PC-3 (cell line): Measurements from ENCODE around the gene DOC2B. TPM values are rescaled to one million over a fixed set of nuclear protein-coding genes. Genes with fewer than 3 reads are reported as not detected.

ENCODE experiments used
- ATAC-seq: fragments of 200-7000 bp; cut with Tn5 transposase; 2 replicates; pipeline ENCODE4 v1.9.1; 2020; ENCODE audit warnings: mild to moderate bottlenecking, moderate library complexity
- BruUV-seq: library from RNA; stranded (reverse); fragments of 400-500 nt; replicated peaks from 2 replicates; lab custom pipeline; 2021; lab: Mats Ljungman, UMichigan
- CTCF ChIA-PET: fragments of 300-600 bp; sonication (Branson Sonifier 250); formaldehyde crosslinking; loops from one replicate; lab custom pipeline; 2022; ENCODE audit warnings: antibody characterized with exemption; lab: Charles Lee
- POLR2A ChIA-PET: fragments of 300-600 bp; sonication (Branson Sonifier 250); formaldehyde crosslinking; loops from one replicate; lab custom pipeline; 2022; ENCODE audit warnings: antibody characterized with exemption; ENCODE audit not compliant: unreplicated experiment; lab: Charles Lee
- DNase-seq: peaks from one replicate; pipeline ENCODE4 v3.0.0-alpha.2; 2015
- H2AFZ ChIP-seq: fragments of 300-600 bp; sonication (generic); 2 replicates; pipeline ENCODE4 v1.6.0; 2016; ENCODE audit warnings: antibody characterized with exemption, low read length
- H3F3A ChIP-seq: fragments of 300-600 bp; sonication (generic); one replicate; pipeline ENCODE4 v1.6.0; 2017; ENCODE audit warnings: antibody characterized with exemption, low read length, control low read depth, mild to moderate bottlenecking; ENCODE audit not compliant: unreplicated experiment
- H3K27ac ChIP-seq: fragments of 300-600 bp; sonication (generic); 2 replicates; pipeline ENCODE4 v1.5.1; 2016; ENCODE audit warnings: mild to moderate bottlenecking, low read length
- H3K27me3 ChIP-seq: fragments of 300-600 bp; sonication (generic); 2 replicates; pipeline ENCODE4 v1.6.1; 2016; ENCODE audit warnings: low read length, mixed read lengths
- H3K36me3 ChIP-seq: fragments of 300-600 bp; sonication (generic); 2 replicates; pipeline ENCODE4 v1.6.1; 2016; ENCODE audit warnings: low read depth, mixed run types, low read length, mixed read lengths
- H3K4me1 ChIP-seq: fragments of 300-600 bp; sonication (generic); 2 replicates; pipeline ENCODE4 v1.5.1; 2016; ENCODE audit warnings: low read length; ENCODE audit not compliant: insufficient read depth
- H3K4me2 ChIP-seq: fragments of 300-600 bp; sonication (generic); 2 replicates; pipeline ENCODE4 v1.6.0; 2016; ENCODE audit warnings: low read length
- H3K4me3 ChIP-seq: fragments of 300-600 bp; sonication (generic); 2 replicates; pipeline ENCODE4 v1.5.1; 2016; ENCODE audit warnings: mild to moderate bottlenecking, low read length, mixed read lengths
- H3K79me2 ChIP-seq: fragments of 300-600 bp; sonication (generic); 2 replicates; pipeline ENCODE4 v1.6.1; 2017; ENCODE audit warnings: low read length, mixed read lengths
- H3K9ac ChIP-seq: fragments of 300-600 bp; sonication (generic); 2 replicates; pipeline ENCODE4 v1.6.0; 2016; ENCODE audit warnings: mild to moderate bottlenecking, low read length
- H3K9me2 ChIP-seq: fragments of 300-600 bp; sonication (generic); replicated peaks from 2 replicates; pipeline ENCODE4 v1.6.1; 2016; ENCODE audit warnings: mixed run types, low read length, mixed read lengths
- H3K9me3 ChIP-seq: fragments of 300-600 bp; sonication (generic); 2 replicates; pipeline ENCODE4 v1.6.1; 2016; ENCODE audit warnings: low read length, mixed read lengths
- H4K20me1 ChIP-seq: fragments of 300-600 bp; sonication (generic); 2 replicates; pipeline ENCODE4 v1.6.1; 2016; ENCODE audit warnings: low read length, mixed read lengths
- EZH2 ChIP-seq: fragments of 300-600 bp; sonication (generic); IDR thresholded peaks from one replicate; pipeline ENCODE4 v1.6.1; 2017; ENCODE audit warnings: antibody characterized with exemption, mild to moderate bottlenecking, low read length; ENCODE audit not compliant: unreplicated experiment
- EZH2phosphoT487 ChIP-seq: fragments of 300-600 bp; sonication (generic); IDR thresholded peaks from 2 replicates; pipeline ENCODE4 v1.6.1; 2018; ENCODE audit warnings: mild to moderate bottlenecking, antibody characterized with exemption, low read length, borderline replicate concordance
- intact Hi-C: fragments of 100-400 bp; cut with micrococcal nuclease; formaldehyde crosslinking; loops from 2 replicates; pipeline ENCODE4 v1.9.0; 2023
- total RNA-seq: library from RNA; depleted of rRNA; stranded (reverse); fragments of >200 nt; gene quantifications from 2 replicates; pipeline ENCODE4 v1.2.3, GENCODE V29; 2014
- TF ChIP-seq, protein P1 (sequence below): fragments of 300-600 bp; sonication (generic); conservative IDR thresholded peaks from 2 replicates; pipeline ENCODE4 v1.5.1; 2017; ENCODE audit warnings: antibody characterized with exemption, low read depth, mild to moderate bottlenecking, low read length

DOC2B gene
- total RNA-seq, 1 experiment from 2014 or later = 0.69 TPM

DNA sequence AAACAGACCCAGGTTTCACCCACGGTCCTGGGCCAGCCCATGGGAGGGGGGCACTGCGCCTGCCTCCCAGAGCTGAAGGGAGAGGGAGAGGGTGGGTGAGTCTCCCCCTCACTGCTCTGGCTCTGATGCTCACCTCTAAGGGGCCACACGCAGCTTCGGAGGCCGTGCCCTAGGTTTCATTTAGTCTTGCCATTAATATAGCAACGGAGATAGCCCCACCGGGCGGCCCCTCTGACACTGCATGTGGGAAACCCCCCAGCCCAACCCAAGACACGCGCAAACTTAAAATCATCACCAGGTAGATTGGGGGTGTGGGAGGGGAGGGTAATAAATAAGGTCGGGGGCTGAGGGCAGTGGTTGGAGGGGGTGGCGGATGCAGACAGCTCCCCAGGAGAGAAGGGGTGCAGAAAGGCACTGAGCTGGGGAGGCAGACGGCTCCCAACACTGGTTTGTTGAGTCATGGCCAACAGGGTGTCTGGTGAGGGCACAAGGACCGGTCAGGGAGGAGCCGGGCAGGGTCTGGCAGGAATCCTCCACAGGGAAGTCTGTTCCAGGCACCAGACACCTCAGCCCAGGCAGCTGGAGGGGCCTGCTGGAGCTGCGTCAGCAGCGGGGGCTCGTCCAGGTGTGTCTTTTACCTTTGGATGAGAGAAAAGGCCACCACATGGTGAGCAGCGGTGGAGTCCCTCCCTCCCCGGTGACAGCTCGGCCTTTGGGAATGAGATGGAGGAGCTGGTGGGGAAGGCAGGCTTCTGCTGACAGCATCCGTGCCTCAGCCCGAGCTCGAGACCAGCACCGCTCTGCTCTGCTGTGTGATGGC is 32.0 kb upstream of the DOC2B start:
- Histone ChIP-seq H3K4me2 (no peak overlapping the region), H3K9me2 (no peaks in the 10 kb centered on the region), H3F3A (no peaks in the 10 kb centered on the region), H3K36me3 (no peaks in the 10 kb centered on the region), H4K20me1 (no peaks in the 10 kb centered on the region), H2AFZ (no peak overlapping the region), H3K9ac (no peak overlapping the region), H3K9me3 (no peaks in the 10 kb centered on the region), H3K27me3 (no peaks in the 10 kb centered on the region), H3K4me3 (no peak overlapping the region), H3K27ac (no peak overlapping the region), H3K4me1 (no peaks in the 10 kb centered on the region), H3K79me2 (no peaks in the 10 kb centered on the region)
- DNase-seq = no peak
- TF ChIP-seq, protein P1, sequence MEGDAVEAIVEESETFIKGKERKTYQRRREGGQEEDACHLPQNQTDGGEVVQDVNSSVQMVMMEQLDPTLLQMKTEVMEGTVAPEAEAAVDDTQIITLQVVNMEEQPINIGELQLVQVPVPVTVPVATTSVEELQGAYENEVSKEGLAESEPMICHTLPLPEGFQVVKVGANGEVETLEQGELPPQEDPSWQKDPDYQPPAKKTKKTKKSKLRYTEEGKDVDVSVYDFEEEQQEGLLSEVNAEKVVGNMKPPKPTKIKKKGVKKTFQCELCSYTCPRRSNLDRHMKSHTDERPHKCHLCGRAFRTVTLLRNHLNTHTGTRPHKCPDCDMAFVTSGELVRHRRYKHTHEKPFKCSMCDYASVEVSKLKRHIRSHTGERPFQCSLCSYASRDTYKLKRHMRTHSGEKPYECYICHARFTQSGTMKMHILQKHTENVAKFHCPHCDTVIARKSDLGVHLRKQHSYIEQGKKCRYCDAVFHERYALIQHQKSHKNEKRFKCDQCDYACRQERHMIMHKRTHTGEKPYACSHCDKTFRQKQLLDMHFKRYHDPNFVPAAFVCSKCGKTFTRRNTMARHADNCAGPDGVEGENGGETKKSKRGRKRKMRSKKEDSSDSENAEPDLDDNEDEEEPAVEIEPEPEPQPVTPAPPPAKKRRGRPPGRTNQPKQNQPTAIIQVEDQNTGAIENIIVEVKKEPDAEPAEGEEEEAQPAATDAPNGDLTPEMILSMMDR = no peak
- BruUV-seq = no TSS peak
- POLR2A ChIA-PET = interaction anchor here (0.6 kb wide), 1 partner anchor 11 kb away, joined by 3 read pairs; no protein-coding TSS in a partner anchor
- ATAC-seq = no peak
- intact Hi-C loops = no loop called here
- CTCF ChIA-PET = no interaction called here

DNA sequence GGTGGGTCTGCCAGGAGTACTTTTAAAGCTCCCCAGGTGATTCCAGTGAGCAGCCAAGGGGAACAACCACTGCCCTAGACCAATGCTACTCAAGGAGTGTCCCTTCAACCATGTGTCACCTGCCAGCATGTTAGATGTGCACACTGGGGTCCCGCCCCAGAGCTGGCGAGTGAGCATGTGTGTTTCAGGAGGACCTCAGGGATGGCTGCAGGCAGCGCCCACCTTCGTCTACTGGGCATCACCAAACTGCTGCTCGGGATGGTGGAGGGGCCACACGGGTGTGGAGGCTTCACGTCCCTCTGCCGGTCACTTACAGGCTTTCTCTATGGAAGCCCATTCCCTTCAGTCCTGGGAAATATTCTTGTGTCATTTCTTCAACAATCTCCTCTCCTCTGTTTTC is 29.0 kb upstream of the DOC2B start:
- H3F3A ChIP-seq = no peaks in the 10 kb centered on the region
- ATAC-seq (no peak), DNase-seq (no peak)
- TF ChIP-seq, protein P1 = no peak
- TF ChIP-seq EZH2phosphoT487 = no peak
- no peak for TF ChIP-seq EZH2
- TSS peak; percentile 7 for BruUV-seq
- H3K9me3 ChIP-seq = no peaks in the 10 kb centered on the region
- no peaks in the 10 kb centered on the region for H4K20me1 ChIP-seq
- intact Hi-C loops = no loop called here
- H3K36me3 ChIP-seq = no peaks in the 10 kb centered on the region
- CTCF ChIA-PET = no interaction called here
- H3K79me2 ChIP-seq = no peaks in the 10 kb centered on the region
- no peaks in the 10 kb centered on the region for H3K9me2 ChIP-seq
- H3K27me3 ChIP-seq = no peaks in the 10 kb centered on the region
- POLR2A ChIA-PET = no interaction called here
- H3K4me1 ChIP-seq = no peaks in the 10 kb centered on the region
- H3K4me2 ChIP-seq = no peak overlapping the region
- no peak overlapping the region for H3K4me3 ChIP-seq
- no peak overlapping the region for H2AFZ ChIP-seq
- H3K9ac ChIP-seq = no peak overlapping the region
- no peak overlapping the region for H3K27ac ChIP-seq

DNA sequence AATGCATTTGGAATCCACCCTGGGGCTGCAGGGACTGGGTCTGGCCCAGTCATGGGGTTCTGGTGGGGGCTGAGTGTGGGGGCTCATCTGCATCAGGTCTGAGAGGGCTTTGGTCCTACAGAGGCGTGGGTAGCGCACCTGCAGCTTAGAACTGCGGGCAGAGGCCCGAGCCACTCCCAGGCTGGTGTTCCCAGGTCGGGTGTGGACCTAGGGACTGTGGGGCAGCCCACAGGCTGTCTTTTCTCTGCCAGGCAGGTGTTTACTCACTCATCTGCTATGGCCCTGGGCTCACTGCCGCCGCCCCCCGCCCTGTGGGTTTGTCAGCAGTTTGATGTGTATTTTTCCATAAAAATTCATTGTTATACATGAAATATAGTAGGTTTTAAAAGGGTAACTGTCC is 27.0 kb upstream of the DOC2B start:
- no TSS peak for BruUV-seq
- POLR2A ChIA-PET = no interaction called here

More for the DNA sequence above, 27.0 kb upstream of the DOC2B start:
- Histone ChIP-seq H3K9me3 (no peaks in the 10 kb centered on the region), H3F3A (no peaks in the 10 kb centered on the region), H3K9ac (no peak overlapping the region), H3K79me2 (no peaks in the 10 kb centered on the region), H3K27ac (no peak overlapping the region), H3K4me2 (no peak overlapping the region), H3K27me3 (no peaks in the 10 kb centered on the region), H2AFZ (no peak overlapping the region), H3K36me3 (no peaks in the 10 kb centered on the region), H3K9me2 (no peaks in the 10 kb centered on the region), H3K4me1 (no peaks in the 10 kb centered on the region), H4K20me1 (no peaks in the 10 kb centered on the region), H3K4me3 (no peak overlapping the region)
- intact Hi-C loops = no loop called here
- TF ChIP-seq EZH2 = no peak
- TF ChIP-seq EZH2phosphoT487 = no peak
- DNase-seq = no peak
- ATAC-seq = no peak
- CTCF ChIA-PET = no interaction called here
